Loucy (cell line): ENCODE data around the gene CDCA3.

Experiments used
- H2AFZ ChIP-seq: fragments of 200-600 bp; sonication (generic); 2 replicates; pipeline ENCODE4 v1.6.0; 2016; ENCODE audit warnings: antibody characterized with exemption, mild to moderate bottlenecking, low read length, moderate library complexity
- H3F3A ChIP-seq: fragments of 200-600 bp; 2 replicates; pipeline ENCODE4 v1.6.0; 2016; ENCODE audit warnings: antibody characterized with exemption, low read depth, mild to moderate bottlenecking
- H3K27me3 ChIP-seq: fragments of 200-600 bp; sonication (generic); 2 replicates; pipeline ENCODE4 v1.6.1; 2014; ENCODE audit warnings: low read length, mild to moderate bottlenecking; ENCODE audit not compliant: insufficient read depth, poor library complexity, severe bottlenecking
- H3K36me3 ChIP-seq: fragments of 200-600 bp; sonication (generic); 2 replicates; pipeline ENCODE4 v1.6.1; 2016; ENCODE audit warnings: low read length; ENCODE audit not compliant: insufficient read depth
- H3K4me1 ChIP-seq: fragments of 200-600 bp; sonication (generic); 2 replicates; pipeline ENCODE4 v1.5.1; 2014; ENCODE audit warnings: low read length, mild to moderate bottlenecking; ENCODE audit not compliant: insufficient read depth, poor library complexity, severe bottlenecking
- H3K4me2 ChIP-seq: fragments of 200-600 bp; sonication (generic); 2 replicates; pipeline ENCODE4 v1.6.0; 2014; ENCODE audit warnings: antibody characterized with exemption, low read length, low read depth, mild to moderate bottlenecking; ENCODE audit not compliant: poor library complexity, severe bottlenecking
- H3K4me3 ChIP-seq: fragments of 200-600 bp; sonication (generic); 2 replicates; pipeline ENCODE4 v1.5.1; 2014; ENCODE audit warnings: low read length, mild to moderate bottlenecking, mixed read lengths; ENCODE audit not compliant: poor library complexity, severe bottlenecking
- H3K79me2 ChIP-seq: fragments of 200-600 bp; sonication (generic); 2 replicates; pipeline ENCODE4 v1.6.1; 2014; ENCODE audit warnings: low read length; ENCODE audit not compliant: insufficient read depth
- H3K9ac ChIP-seq: fragments of 200-600 bp; sonication (generic); 2 replicates; pipeline ENCODE4 v1.6.0; 2014; ENCODE audit warnings: mild to moderate bottlenecking, low read depth, low read length, moderate library complexity; ENCODE audit not compliant: poor library complexity, severe bottlenecking
- H3K9me2 ChIP-seq: fragments of 200-600 bp; sonication (generic); replicated peaks from 2 replicates; pipeline ENCODE4 v1.6.1; 2016; ENCODE audit warnings: low read depth, low read length, mixed read lengths
- H3K9me3 ChIP-seq: fragments of 200-600 bp; sonication (generic); 2 replicates; pipeline ENCODE4 v1.6.1; 2014; ENCODE audit warnings: mild to moderate bottlenecking, antibody characterized with exemption, low read length, low read depth; ENCODE audit not compliant: insufficient read depth
- H4K20me1 ChIP-seq: fragments of 200-600 bp; sonication (generic); 2 replicates; pipeline ENCODE4 v1.6.0; 2014; ENCODE audit warnings: antibody characterized with exemption, low read length, mild to moderate bottlenecking; ENCODE audit not compliant: insufficient read depth, poor library complexity, severe bottlenecking
- EZH2phosphoT487 ChIP-seq: fragments of 200-600 bp; IDR thresholded peaks from 2 replicates; pipeline ENCODE4 v1.6.1; 2018; ENCODE audit warnings: antibody characterized with exemption, mild to moderate bottlenecking, moderate library complexity, borderline replicate concordance
- TF ChIP-seq, protein P1 (sequence below): fragments of 200-600 bp; sonication (generic); conservative IDR thresholded peaks from 2 replicates; pipeline ENCODE4 v1.5.1; 2014; ENCODE audit warnings: mild to moderate bottlenecking, antibody characterized with exemption, low read length

The CDCA3 gene

DNA sequence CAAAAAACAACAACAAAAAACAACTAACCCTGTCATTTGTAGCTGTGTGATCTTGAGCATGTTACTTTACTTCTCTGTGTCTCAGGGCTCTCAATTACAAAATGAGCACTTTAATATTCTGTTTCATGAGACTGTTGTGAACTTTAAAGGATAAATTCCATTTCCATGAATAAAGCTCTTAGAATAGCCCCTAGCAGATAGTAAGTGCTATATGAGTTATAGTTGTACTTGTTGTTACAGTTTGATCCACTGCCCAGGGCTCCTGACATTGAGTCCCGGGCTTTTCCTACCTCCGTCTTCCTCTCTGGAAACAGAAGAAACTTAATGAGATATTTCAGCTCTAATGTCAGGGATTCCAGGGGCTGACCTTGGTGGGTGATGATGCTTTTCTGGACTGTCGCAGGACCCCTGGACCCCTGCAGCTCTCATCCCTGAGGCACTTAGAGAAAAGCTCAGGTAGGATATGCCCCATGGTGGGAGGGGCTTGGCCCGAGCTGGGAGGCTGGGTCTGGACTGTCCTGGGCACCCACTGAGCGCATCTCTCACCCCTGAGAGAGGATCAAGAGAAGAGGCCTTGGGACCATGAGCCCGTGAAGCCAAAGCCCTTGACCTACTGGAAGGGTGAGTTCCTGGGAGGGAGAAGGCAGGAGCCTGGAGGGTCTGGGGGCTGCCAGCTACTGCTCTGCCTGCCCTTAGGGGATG is 17.7 kb downstream of the CDCA3 start:
- Histone ChIP-seq H4K20me1 (no peaks in the 10 kb centered on the region), H3K4me2 (no peak overlapping the region), H2AFZ (no peak overlapping the region), H3K9ac (no peak overlapping the region), H3K27me3 (no peaks in the 10 kb centered on the region), H3K4me3 (no peak overlapping the region), H3K9me3 (no peaks in the 10 kb centered on the region), H3K36me3 (peaks cover 11% of the 10 kb centered on the region; the same call in 1 of the 2 replicates), H3K9me2 (no peaks in the 10 kb centered on the region), H3K4me1 (peaks cover 13% of the 10 kb centered on the region), H3F3A (no peaks in the 10 kb centered on the region), H3K79me2 (peaks cover 20% of the 10 kb centered on the region; the same call in 1 of the 2 replicates)
- TF ChIP-seq, protein P1, sequence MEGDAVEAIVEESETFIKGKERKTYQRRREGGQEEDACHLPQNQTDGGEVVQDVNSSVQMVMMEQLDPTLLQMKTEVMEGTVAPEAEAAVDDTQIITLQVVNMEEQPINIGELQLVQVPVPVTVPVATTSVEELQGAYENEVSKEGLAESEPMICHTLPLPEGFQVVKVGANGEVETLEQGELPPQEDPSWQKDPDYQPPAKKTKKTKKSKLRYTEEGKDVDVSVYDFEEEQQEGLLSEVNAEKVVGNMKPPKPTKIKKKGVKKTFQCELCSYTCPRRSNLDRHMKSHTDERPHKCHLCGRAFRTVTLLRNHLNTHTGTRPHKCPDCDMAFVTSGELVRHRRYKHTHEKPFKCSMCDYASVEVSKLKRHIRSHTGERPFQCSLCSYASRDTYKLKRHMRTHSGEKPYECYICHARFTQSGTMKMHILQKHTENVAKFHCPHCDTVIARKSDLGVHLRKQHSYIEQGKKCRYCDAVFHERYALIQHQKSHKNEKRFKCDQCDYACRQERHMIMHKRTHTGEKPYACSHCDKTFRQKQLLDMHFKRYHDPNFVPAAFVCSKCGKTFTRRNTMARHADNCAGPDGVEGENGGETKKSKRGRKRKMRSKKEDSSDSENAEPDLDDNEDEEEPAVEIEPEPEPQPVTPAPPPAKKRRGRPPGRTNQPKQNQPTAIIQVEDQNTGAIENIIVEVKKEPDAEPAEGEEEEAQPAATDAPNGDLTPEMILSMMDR = no peak
- TF ChIP-seq EZH2phosphoT487 = no peak

DNA sequence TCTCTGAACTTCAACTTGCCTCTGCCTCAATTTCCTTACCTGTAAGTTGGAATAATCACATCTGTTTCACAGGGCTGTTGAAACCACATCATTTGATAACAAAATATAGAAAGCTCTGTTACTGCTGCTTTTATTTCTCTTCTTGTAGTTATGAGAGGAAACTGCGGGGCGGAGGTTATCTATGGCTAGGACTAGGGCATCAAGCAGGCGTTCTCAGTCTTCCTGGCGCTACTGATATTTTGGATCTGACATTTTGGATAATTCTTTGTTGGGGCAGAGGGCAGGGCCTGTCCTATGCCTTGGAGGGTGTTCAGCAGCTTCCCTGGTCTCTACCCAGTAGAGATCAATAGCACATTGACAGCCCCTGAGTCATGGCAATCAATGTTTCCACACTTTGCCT is 19.0 kb downstream of the CDCA3 start:
- H3K79me2 ChIP-seq = peaks cover 25% of the 10 kb centered on the region; the same call in 1 of the 2 replicates
- peaks cover 18% of the 10 kb centered on the region for H3K4me1 ChIP-seq
- H3K9ac ChIP-seq = no peak overlapping the region
- H3K4me2 ChIP-seq = no peak overlapping the region
- no peak overlapping the region for H3K4me3 ChIP-seq
- H3F3A ChIP-seq = no peaks in the 10 kb centered on the region
- no peak overlapping the region for H2AFZ ChIP-seq
- no peaks in the 10 kb centered on the region for H3K9me3 ChIP-seq
- no peaks in the 10 kb centered on the region for H3K27me3 ChIP-seq
- H3K9me2 ChIP-seq = no peaks in the 10 kb centered on the region
- peaks cover 11% of the 10 kb centered on the region; the same call in 1 of the 2 replicates for H3K36me3 ChIP-seq
- no peaks in the 10 kb centered on the region for H4K20me1 ChIP-seq
- no peak for TF ChIP-seq EZH2phosphoT487
- TF ChIP-seq, protein P1 = no peak

DNA sequence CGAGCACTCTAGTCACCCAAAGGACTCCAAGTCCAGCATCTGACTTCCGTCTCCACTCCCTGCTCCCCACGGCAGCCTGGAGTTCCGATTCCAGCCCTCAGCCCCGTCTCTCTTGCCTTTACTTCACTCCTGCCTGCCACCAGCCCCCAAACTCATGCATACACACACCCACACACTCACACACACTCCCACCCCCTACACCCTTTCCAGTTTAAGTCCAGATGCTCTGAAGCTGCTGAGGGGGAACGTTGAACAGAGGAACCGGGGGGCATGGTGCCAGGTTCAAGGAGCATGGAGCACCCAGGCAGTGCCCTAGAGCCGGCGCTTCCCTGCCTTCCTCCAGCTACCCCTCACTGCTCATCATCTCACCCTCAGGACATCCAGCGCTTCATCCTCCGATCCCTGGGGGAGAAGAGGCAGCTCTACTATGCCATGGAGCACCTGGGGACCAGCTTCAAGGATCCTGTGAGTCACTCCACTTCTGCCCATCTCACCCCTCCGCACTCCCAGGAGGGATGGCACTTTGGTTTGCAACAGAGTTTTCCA is 19.6 kb downstream of the CDCA3 start:
- peaks cover 25% of the 10 kb centered on the region; the same call in 1 of the 2 replicates for H3K79me2 ChIP-seq
- no peaks in the 10 kb centered on the region for H3F3A ChIP-seq
- H3K27me3 ChIP-seq = no peaks in the 10 kb centered on the region
- no peak overlapping the region for H3K4me2 ChIP-seq
- H4K20me1 ChIP-seq = no peaks in the 10 kb centered on the region
- H3K9me2 ChIP-seq = no peaks in the 10 kb centered on the region
- H3K4me3 ChIP-seq = no peak overlapping the region
- peaks cover 21% of the 10 kb centered on the region for H3K4me1 ChIP-seq
- no peak overlapping the region for H2AFZ ChIP-seq
- H3K9me3 ChIP-seq = no peaks in the 10 kb centered on the region
- H3K36me3 ChIP-seq = peaks cover 11% of the 10 kb centered on the region; the same call in 1 of the 2 replicates
- H3K9ac ChIP-seq = no peak overlapping the region
- TF ChIP-seq EZH2phosphoT487 = no peak
- TF ChIP-seq, protein P1 = no peak
